NCI-H1105 treated with DMSO at 0.1 percent for 48 hours (cell line): Measurements from ENCODE around the gene C1QTNF3.
"Not testable (repeated sequence)": the region's sequence is repeated elsewhere in the genome, so short reads cannot be mapped to it uniquely, and the experiment has no call there.

Experiments
- DNase-seq: peaks from one replicate; lab custom pipeline; 2025; lab: John Stamatoyannopoulos, UW

C1QTNF3 gene

DNA sequence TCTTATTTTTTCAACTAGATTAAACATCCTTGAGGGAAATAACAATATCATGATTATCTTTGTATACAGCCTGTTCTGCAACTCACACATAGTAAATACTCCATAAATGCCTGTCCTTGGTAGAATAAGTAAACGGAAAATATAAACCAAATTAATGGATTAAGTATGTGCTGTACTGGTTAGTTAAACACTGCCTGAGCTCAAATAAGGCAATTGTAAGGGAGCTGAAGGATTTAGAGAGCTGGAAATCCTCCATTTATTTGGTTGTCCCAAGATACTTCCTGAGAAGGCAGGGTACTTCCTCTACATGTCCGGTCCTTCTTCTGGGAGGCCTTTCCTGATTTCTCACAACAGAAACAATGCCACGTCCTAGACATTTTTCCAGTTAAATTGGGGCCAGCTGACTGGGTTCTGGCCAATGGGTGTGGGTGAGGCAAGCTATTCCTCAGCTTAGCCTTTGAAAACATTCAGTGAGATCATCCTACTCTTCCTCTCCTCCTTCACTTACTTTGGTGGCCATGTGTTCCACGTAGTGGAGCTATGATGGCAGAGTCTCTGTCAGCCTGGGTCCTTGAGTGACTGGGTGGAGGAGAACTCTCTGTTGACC, 8.5 kb upstream of the C1QTNF3 start:
- DNase-seq: no peak

- no peak for DNase-seq
Observed at GRCh38 chr5:34047774-34048572, 5.0 kb upstream of the C1QTNF3 start.

DNA sequence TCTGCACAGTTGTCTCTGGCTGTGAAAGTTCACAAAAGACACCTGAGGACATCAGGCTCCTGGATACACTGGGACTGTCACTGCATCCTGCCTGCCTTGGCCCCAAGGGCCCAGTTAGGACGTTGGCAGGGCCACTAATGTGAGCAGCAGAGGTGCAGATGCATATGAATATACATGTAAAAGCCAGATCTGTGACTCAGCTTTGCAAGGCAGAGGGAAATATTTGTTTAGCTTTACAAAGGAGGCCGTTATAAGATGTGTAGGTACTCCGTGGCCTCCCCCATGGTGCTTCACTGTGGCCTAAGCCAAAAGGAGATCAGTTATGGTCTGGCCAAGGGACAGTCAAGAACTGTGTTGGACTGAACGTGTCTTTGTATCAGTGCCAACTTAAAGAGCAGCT, 4.1 kb upstream of the C1QTNF3 start:
- no peak for DNase-seq

GRCh38 chr5:34045996-34046395, 3.0 kb upstream of the C1QTNF3 start:
- no peak for DNase-seq

GRCh38 chr5:34045023-34045422, 2.0 kb upstream of the C1QTNF3 start:
- DNase-seq: no peak

DNA sequence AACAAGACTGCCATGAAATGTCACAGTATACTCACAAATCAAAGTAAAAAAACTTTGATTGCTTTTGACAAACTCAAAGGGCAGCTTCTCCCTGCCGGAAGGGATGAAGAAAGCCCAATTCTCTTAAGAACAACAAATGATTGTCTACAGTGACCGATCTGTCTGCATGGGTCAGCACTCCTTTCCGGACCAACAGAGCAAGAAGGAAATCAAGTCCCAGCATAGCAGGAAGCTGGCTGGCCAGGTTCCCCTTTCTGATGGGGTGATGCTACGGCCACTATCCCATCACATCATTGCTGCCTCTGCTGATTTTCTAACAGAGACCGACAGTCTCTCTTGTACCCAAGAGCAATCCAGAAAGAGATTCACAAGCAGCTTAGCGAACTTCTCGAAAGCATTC, 692 bp downstream of the C1QTNF3 start:
- DNase-seq: no peak

DNA sequence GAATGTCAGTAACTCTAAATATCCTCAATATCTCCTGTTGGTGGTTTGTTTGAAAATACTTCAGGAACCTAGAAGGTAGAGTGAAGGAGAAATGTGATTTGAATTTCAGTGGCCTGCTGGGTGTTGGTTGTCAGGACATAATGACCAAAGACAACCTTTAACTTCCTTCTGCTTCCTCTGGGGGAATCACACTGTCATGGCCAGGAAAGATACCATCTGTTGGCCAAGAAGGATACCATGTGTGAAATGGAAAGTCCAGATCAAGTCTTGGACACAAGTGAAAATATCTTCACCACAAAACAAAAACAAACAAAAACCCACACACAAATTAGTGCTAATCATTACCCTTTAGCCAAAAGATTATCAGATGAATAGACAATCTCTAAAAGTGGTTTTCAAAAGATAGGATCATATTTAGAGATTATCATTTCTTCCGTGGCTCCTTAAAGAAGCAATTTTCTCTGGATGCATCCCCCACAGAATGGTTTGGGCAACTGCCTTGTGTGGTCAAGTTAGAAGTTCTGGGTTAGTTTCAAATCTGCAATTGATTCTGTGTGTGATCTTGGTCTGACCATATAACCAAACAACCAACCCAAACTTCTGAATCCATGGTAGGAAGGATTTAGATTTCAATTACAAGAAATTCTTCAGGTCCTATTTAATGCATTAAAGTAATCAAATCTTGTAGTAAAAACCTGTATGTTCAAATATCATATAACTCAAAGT, 1.6 kb downstream of the C1QTNF3 start:
- DNase-seq: no peak

- DNase-seq: no peak
Observed at GRCh38 chr5:34040472-34040871, 2.5 kb downstream of the C1QTNF3 start.

GRCh38 chr5:34039398-34040157, 3.4 kb downstream of the C1QTNF3 start:
- DNase-seq: no peak

- DNase-seq: no peak
Observed at GRCh38 chr5:34038838-34039237, 4.2 kb downstream of the C1QTNF3 start.

DNA sequence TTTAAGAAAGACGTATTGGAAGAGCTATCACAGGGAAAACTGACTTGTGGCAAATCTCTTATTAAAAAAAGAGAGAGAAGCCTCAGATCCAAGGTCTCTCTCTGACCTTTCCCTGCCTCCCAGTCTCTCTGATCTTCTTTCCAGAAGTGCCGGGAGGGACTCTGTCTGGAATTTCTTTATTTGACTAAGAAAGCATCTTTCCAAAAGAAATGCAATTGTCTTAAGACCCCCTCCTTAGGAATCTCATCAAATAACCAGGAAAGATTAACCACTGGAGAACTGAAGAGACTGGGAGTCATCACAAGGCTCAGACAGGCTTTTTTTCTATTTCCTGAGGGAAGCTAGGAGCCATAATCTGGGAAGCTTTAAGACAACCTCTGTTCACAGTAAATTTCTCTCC, 4.6 kb downstream of the C1QTNF3 start:
- no peak for DNase-seq

DNA sequence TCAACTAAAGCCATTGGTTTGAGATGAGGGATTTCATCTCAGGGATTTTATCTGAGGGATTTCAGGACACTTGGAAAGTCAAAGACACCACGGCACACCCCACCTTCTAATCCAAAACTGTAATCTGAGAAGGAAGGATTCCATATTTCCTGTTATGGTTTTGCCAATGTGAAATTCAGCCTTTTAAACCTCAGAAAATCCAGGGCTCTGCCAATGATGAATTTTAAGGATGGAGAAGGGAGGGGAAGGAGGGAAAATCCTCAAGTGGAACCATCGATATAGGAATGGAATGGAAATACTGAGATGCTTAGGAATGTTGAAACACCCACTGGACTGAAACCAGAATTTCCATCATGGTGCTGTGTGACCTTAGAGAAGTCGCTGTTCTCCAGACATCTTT, 5.3 kb downstream of the C1QTNF3 start:
- DNase-seq: no peak

GRCh38 chr5:34035756-34036155, 7.3 kb downstream of the C1QTNF3 start:
- no peak for DNase-seq

GRCh38 chr5:34034534-34035327, 8.3 kb downstream of the C1QTNF3 start:
- no peak for DNase-seq

- no peak for DNase-seq
Observed at GRCh38 chr5:34031966-34032365, 11.0 kb downstream of the C1QTNF3 start.

- DNase-seq: no peak
Observed at GRCh38 chr5:34031117-34031516, 11.9 kb downstream of the C1QTNF3 start.

- DNase-seq: not testable (repeated sequence)
Observed at GRCh38 chr5:34030585-34030984, 12.4 kb downstream of the C1QTNF3 start.

GRCh38 chr5:34030048-34030447, 13.0 kb downstream of the C1QTNF3 start:
- DNase-seq: no peak

DNA sequence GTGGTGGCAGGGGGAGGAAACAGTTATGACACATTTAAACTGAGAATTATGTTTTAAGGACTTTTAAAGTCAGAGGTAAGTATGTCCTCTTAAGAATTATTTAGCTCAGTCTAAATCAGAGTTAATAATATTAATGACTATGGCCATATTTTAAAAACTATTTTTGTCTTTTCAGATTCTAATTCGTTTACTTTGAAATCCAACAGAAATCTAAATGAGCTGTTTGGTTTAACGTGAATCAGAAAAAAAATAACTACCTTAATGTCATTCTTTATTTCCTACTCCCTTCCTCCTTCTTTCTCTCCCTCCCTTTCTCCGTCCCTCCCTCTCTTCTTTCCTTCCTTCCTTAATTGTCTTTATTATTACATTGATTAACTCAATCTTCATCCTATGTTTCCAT, 14.7 kb downstream of the C1QTNF3 start:
- no peak for DNase-seq

GRCh38 chr5:34026089-34026761, 16.8 kb downstream of the C1QTNF3 start:
- DNase-seq: no peak

GRCh38 chr5:34022121-34022705, 20.8 kb downstream of the C1QTNF3 start:
- DNase-seq: no peak
